Neural progenitor cell (in vitro differentiated cells): ENCODE data around the gene NAA60.

Experiments
- CTCF ChIP-seq: fragments of 200-600 bp; sonication (generic); IDR thresholded peaks from 2 replicates; pipeline ENCODE4 v1.5.1; 2017; ENCODE audit warnings: antibody characterized with exemption, mild to moderate bottlenecking
- EZH2 ChIP-seq: fragments of 200-600 bp; sonication (generic); IDR thresholded peaks from 2 replicates; pipeline ENCODE4 v1.6.1; 2017; ENCODE audit warnings: antibody characterized with exemption, mild to moderate bottlenecking, moderate library complexity

GRCh38 chr16:3494386-3494973 lies 51.0 kb downstream of the NAA60 start:
- TF ChIP-seq CTCF: no peak
- TF ChIP-seq EZH2: no peak
